ENCODE measurements around the gene PGK1.
"Not testable (repeated sequence)": the region's sequence is repeated elsewhere in the genome, so short reads cannot be mapped to it uniquely, and the experiment has no call there.

The PGK1 gene

GRCh38 chrX:78116365-78116764 is 12.3 kb downstream of the PGK1 start:
- no peak for DNase-seq (ENCODE audit: low read depth in 2 of 2)

- DNase-seq (ENCODE audit: low read depth in 2 of 2): no peak
These were observed 12.7 kb downstream of the PGK1 start for GRCh38 chrX:78116766-78117165.

- no peak for DNase-seq (ENCODE audit: low read depth in 2 of 2)
These were observed 14.6 kb downstream of the PGK1 start for GRCh38 chrX:78118628-78119027.

GRCh38 chrX:78119521-78120227 is 15.6 kb downstream of the PGK1 start:
- no peak for DNase-seq (ENCODE audit: low read depth in 2 of 2)

- DNase-seq (ENCODE audit: low read depth in 2 of 2): no peak
These were observed 19.1 kb downstream of the PGK1 start for GRCh38 chrX:78123190-78123589.

- DNase-seq (ENCODE audit: low read depth in 2 of 2): no peak
These were observed 20.3 kb downstream of the PGK1 start for GRCh38 chrX:78124307-78124706.

- no peak for DNase-seq (ENCODE audit: low read depth in 2 of 2)
These were observed 21.1 kb downstream of the PGK1 start for GRCh38 chrX:78125148-78125547.

GRCh38 chrX:78125781-78126180 is 21.7 kb downstream of the PGK1 start:
- DNase-seq (ENCODE audit: low read depth in 2 of 2): not testable (repeated sequence)

- no peak for DNase-seq (ENCODE audit: low read depth in 2 of 2)
These were observed 25.7 kb downstream of the PGK1 start for GRCh38 chrX:78129714-78130113.

- no peak for DNase-seq (ENCODE audit: low read depth in 2 of 2)
These were observed 26.3 kb downstream of the PGK1 start for GRCh38 chrX:78130396-78130795.

GRCh38 chrX:78131117-78131516 is 27.1 kb downstream of the PGK1 start:
- no peak for DNase-seq (ENCODE audit: low read depth in 2 of 2)

- no peak for DNase-seq (ENCODE audit: low read depth in 2 of 2)
These were observed 29.4 kb downstream of the PGK1 start for GRCh38 chrX:78133238-78133960.

GRCh38 chrX:78139160-78140123 is 35.4 kb downstream of the PGK1 start, which contains the start of gene TAF9B:
Gene TAF9B, minus strand, starts transcription at chrX:78139650. Its CDS starts 39 bp downstream, at chrX:78139611.
- DNase-seq (ENCODE audit: low read depth in 2 of 2): peak; percentile 43 to 61

- DNase-seq (ENCODE audit: low read depth in 2 of 2): no peak
These were observed 36.2 kb downstream of the PGK1 start for GRCh38 chrX:78140206-78140605.

GRCh38 chrX:78147002-78147540 is 43.0 kb downstream of the PGK1 start:
- DNase-seq (ENCODE audit: low read depth in 2 of 2): not testable (repeated sequence)

- DNase-seq (ENCODE audit: low read depth in 2 of 2): not testable (repeated sequence)
These were observed 53.3 kb downstream of the PGK1 start for GRCh38 chrX:78157373-78157772.

- not testable (repeated sequence) for DNase-seq (ENCODE audit: low read depth in 2 of 2)
These were observed 53.8 kb downstream of the PGK1 start for GRCh38 chrX:78157846-78158245.

GRCh38 chrX:78160711-78161110 is 56.7 kb downstream of the PGK1 start:
- not testable (repeated sequence) for DNase-seq (ENCODE audit: low read depth in 2 of 2)

- DNase-seq (ENCODE audit: low read depth in 2 of 2): not testable (repeated sequence)
These were observed 59.1 kb downstream of the PGK1 start for GRCh38 chrX:78163175-78163574.

GRCh38 chrX:78165425-78165824 is 61.4 kb downstream of the PGK1 start:
- no peak for DNase-seq (ENCODE audit: low read depth in 2 of 2)

- DNase-seq (ENCODE audit: low read depth in 2 of 2): no peak
These were observed 64.0 kb downstream of the PGK1 start for GRCh38 chrX:78168065-78168464.
